ENCODE results near the gene ALDH1L1.

DNA sequence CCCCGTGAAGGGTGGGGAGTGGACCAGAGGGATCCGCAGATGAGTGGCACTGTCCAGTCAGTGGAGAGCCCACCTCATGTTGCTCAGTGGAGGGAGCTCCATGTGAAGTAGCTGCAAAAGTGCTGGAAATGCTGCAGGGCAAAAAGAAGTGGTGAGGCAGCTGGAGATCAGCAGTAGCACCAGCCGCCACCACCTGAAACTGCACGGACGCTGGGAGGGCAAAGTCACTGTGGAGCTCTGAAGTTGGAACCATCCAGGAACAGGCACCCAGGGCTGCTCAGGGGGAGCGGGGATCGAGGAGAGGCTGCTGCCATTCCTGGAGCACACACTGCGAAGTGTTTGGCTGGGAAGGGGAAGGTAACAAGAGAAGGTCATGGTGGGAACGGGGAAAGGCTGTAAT, 6.4 kb upstream of the ALDH1L1 start:
- TF ChIP-seq ZNF274 (IDR thresholded peaks at IDR 0.05; ENCODE audit: low read depth, low read length) (no peak), YY1 (IDR thresholded peaks at IDR 0.05; ENCODE audit: insufficient read depth, insufficient read length) (no peak)
